ENCODE results near the gene ANAPC2. TPM values are rescaled to one million over a fixed set of nuclear protein-coding genes. Genes with fewer than 3 reads are reported as not detected.

Gene ANAPC2
- total RNA-seq, 1 donor from 2014 or later: 20.5 TPM

- Histone ChIP-seq H3K4me3 (ENCODE audit: low read depth, low read length) (no peak overlapping the region), H3K27me3 (ENCODE audit: control insufficient read depth, insufficient read depth, low read length) (peaks cover 2% of the 10 kb centered on the region), H3K36me3 (ENCODE audit: control insufficient read depth, insufficient read depth, low read length) (no peaks in the 10 kb centered on the region)
- FAIRE-seq (no peak), DNase-seq (ENCODE audit: low read depth) (no peak)
- TF ChIP-seq CTCF (IDR thresholded peaks at IDR 0.05; ENCODE audit: insufficient read depth, low read length, severe bottlenecking): no peak
Observed at GRCh38 chr9:137148242-137148641, 40.1 kb downstream of the ANAPC2 start.

GRCh38 chr9:137147793-137148160 lies 40.6 kb downstream of the ANAPC2 start:
- Histone ChIP-seq H3K36me3 (ENCODE audit: control insufficient read depth, insufficient read depth, low read length) (no peaks in the 10 kb centered on the region), H3K27me3 (ENCODE audit: control insufficient read depth, insufficient read depth, low read length) (peaks cover 2% of the 10 kb centered on the region), H3K4me3 (ENCODE audit: low read depth, low read length) (no peak overlapping the region)
- no peak for FAIRE-seq
- no peak for TF ChIP-seq CTCF (IDR thresholded peaks at IDR 0.05; ENCODE audit: insufficient read depth, low read length, severe bottlenecking)
- no peak for DNase-seq (ENCODE audit: low read depth)

DNA sequence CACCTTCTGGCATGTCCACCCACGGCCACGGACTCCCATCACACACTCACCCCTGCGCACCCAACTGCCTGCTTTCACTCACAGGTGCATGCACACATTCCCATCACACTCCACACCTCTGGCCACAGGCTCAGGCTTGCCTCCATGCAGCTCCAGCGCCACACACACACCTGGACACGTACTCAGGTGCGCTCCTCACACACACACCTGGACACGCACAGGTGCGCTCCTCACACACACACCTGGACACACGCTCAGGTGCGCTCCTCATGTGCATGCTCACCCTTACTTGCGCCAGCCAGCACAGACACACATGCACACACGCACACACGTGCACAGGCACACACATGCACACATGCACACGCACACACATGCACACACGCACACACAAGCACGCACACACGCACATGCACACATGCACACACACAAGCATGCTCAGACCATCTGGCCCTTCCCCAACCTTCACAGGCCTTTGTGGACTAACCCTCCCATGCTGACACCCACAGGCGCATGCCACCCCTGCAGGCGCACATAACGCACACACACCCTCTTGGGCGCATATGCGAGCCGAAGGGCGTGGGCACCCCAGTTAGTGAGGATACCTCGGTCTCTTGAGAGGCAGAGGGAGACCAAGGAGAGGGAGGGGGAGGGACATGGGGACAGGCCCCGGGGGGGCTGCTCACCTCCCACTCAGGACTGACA lies 41.1 kb downstream of the ANAPC2 start:
- H3K4me3 ChIP-seq (ENCODE audit: low read depth, low read length): no peak overlapping the region
- H3K36me3 ChIP-seq (ENCODE audit: control insufficient read depth, insufficient read depth, low read length): no peaks in the 10 kb centered on the region
- H3K27me3 ChIP-seq (ENCODE audit: control insufficient read depth, insufficient read depth, low read length): peaks cover 2% of the 10 kb centered on the region
- TF ChIP-seq CTCF (IDR thresholded peaks at IDR 0.05; ENCODE audit: insufficient read depth, low read length, severe bottlenecking): no peak
- DNase-seq (ENCODE audit: low read depth): no peak
- no peak for FAIRE-seq

DNA sequence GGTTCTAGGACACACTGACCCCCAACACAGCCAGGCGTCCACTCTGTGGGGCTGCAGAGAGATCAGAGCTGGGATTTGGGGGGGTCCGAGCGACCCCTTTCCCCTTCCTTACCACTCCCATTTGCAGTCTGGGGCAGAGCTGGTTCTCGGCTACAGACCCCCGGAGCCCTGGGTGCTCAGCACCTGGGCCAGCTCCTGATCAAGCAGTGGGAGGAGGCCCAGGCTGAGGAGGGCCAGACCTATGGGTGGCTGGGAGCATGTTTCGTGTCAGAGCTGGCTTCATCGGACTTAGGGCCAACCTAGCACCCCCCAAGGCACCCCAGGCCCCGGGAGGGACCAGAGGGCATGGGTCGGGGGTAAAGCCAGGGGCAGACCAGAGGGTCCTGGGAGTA lies 41.8 kb downstream of the ANAPC2 start:
- peaks cover 2% of the 10 kb centered on the region for H3K27me3 ChIP-seq (ENCODE audit: control insufficient read depth, insufficient read depth, low read length)
- no peak for TF ChIP-seq CTCF (IDR thresholded peaks at IDR 0.05; ENCODE audit: insufficient read depth, low read length, severe bottlenecking)
- H3K4me3 ChIP-seq (ENCODE audit: low read depth, low read length): no peak overlapping the region
- FAIRE-seq: no peak
- no peak for DNase-seq (ENCODE audit: low read depth)
- H3K36me3 ChIP-seq (ENCODE audit: control insufficient read depth, insufficient read depth, low read length): no peaks in the 10 kb centered on the region

DNA sequence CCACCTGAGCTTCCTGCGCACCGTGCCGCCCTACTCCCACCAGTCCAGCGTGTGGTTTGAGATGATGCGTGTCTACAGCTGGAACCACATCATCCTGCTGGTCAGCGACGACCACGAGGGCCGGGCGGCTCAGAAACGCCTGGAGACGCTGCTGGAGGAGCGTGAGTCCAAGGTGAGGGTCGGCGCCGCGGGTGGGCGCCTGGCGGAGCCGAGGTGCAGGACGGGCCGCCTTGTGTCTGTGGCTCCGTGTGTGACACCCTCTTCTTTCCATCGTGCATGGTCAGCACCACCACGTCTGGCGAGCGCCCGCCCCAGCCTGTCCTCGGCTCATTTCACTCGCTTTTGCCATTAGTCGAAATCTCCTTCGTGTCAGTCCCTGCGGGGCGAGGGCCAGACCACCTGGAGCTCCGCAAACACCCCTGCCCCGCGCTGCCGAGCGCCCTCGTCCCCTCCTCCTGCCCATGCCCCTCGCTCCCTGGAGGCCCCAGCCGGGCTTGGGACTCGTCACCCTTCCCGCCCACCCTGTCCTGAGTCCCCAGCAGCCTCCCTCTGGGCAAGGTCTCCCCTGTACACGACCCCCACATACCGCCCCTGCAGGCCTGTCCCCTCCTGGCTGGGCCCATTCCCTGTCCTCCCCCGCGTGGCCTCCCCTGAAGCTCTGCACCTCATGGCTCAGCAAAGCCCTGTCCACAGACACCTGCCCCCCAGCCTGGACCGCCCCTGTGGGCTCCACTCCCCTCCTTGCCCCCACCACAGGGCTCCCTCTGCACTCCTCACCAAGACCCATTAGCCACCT lies 42.4 kb downstream of the ANAPC2 start:
- Histone ChIP-seq H3K36me3 (ENCODE audit: control insufficient read depth, insufficient read depth, low read length) (no peaks in the 10 kb centered on the region), H3K4me3 (ENCODE audit: low read depth, low read length) (no peak overlapping the region), H3K27me3 (ENCODE audit: control insufficient read depth, insufficient read depth, low read length) (peaks cover 2% of the 10 kb centered on the region)
- TF ChIP-seq CTCF (IDR thresholded peaks at IDR 0.05; ENCODE audit: insufficient read depth, low read length, severe bottlenecking): no peak
- FAIRE-seq: no peak
- DNase-seq (ENCODE audit: low read depth): no peak

Data from bronchial epithelial cell (primary cell).